Hepatocyte (in vitro differentiated cells): ENCODE measurements around the gene RBM19. TPM values are rescaled to one million over a fixed set of nuclear protein-coding genes. Genes with fewer than 3 reads are reported as not detected.

ENCODE experiments used
- DNase-seq: peaks from one replicate; pipeline ENCODE4 v3.0.0-alpha.2; 2016; ENCODE audit warnings: low spot score
- H2AFZ ChIP-seq: fragments of 200-600 bp; sonication (generic); 2 replicates; pipeline ENCODE4 v1.6.0; 2016; ENCODE audit warnings: antibody characterized with exemption, mild to moderate bottlenecking
- H3K27ac ChIP-seq: fragments of 200-600 bp; sonication (generic); 2 replicates; pipeline ENCODE4 v1.5.1; 2016; ENCODE audit warnings: mild to moderate bottlenecking
- H3K27me3 ChIP-seq: fragments of 200-600 bp; sonication (generic); 2 replicates; pipeline ENCODE4 v1.6.1; 2016
- H3K36me3 ChIP-seq: fragments of 200-600 bp; sonication (generic); replicated peaks from 2 replicates; pipeline ENCODE4 v1.5.1; 2016; ENCODE audit warnings: low read depth; ENCODE audit not compliant: insufficient read depth
- H3K4me1 ChIP-seq: fragments of 200-600 bp; sonication (generic); 2 replicates; pipeline ENCODE4 v1.5.1; 2016; ENCODE audit warnings: mild to moderate bottlenecking, moderate library complexity; ENCODE audit not compliant: insufficient read depth
- H3K4me2 ChIP-seq: fragments of 200-600 bp; sonication (generic); 2 replicates; pipeline ENCODE4 v1.6.0; 2016
- H3K4me3 ChIP-seq: fragments of 200-600 bp; sonication (generic); 2 replicates; pipeline ENCODE4 v1.5.1; 2016; ENCODE audit warnings: mild to moderate bottlenecking
- H3K79me2 ChIP-seq: fragments of 200-600 bp; sonication (generic); 2 replicates; pipeline ENCODE4 v1.6.0; 2017; ENCODE audit warnings: mild to moderate bottlenecking
- H3K9me2 ChIP-seq: fragments of 200-600 bp; sonication (generic); replicated peaks from 2 replicates; pipeline ENCODE4 v1.6.0; 2017; ENCODE audit warnings: mild to moderate bottlenecking; ENCODE audit not compliant: insufficient read depth
- H3K9me3 ChIP-seq: fragments of 200-600 bp; sonication (generic); 2 replicates; pipeline ENCODE4 v1.5.1; 2016; ENCODE audit warnings: low read depth, mild to moderate bottlenecking
- H4K20me1 ChIP-seq: fragments of 200-600 bp; sonication (generic); 2 replicates; pipeline ENCODE4 v1.6.0; 2016; ENCODE audit warnings: mild to moderate bottlenecking; ENCODE audit not compliant: insufficient read depth, poor library complexity, severe bottlenecking
- EZH2 ChIP-seq: fragments of 200-600 bp; sonication (generic); IDR thresholded peaks from 2 replicates; pipeline ENCODE4 v1.6.1; 2016; ENCODE audit warnings: antibody characterized with exemption, mild to moderate bottlenecking, borderline replicate concordance
- EZH2phosphoT487 ChIP-seq: fragments of 200-600 bp; sonication (generic); IDR thresholded peaks from one replicate; pipeline ENCODE4 v1.6.1; 2018; ENCODE audit warnings: antibody characterized with exemption, mild to moderate bottlenecking, low read depth, moderate library complexity; ENCODE audit not compliant: unreplicated experiment, severe bottlenecking
- WGBS: methylation state at CpG from one replicate; pipeline ENCODE4 v1.1.6; 2016; ENCODE audit warnings: low lambda C conversion rate; ENCODE audit errors: missing lambda C conversion rate; 5-methylcytosine and 5-hydroxymethylcytosine counted together
- polyA plus RNA-seq: library from polyadenylated mRNA; unstranded; fragments of >200 nt; fragmentation: Nextera tagmentation; extraction: Ambion mirVana; gene quantifications from 2 replicates; pipeline ENCODE4 v1.2.1, GENCODE V29; 2016
- total RNA-seq: library from RNA; depleted of rRNA; stranded (reverse); fragments of >200 nt; gene quantifications from 2 replicates; pipeline ENCODE4 v1.2.3, GENCODE V29; 2014
- TF ChIP-seq, protein P1 (sequence below): fragments of 200-600 bp; sonication (generic); IDR thresholded peaks from 2 replicates; pipeline ENCODE4 v1.5.1; 2016; ENCODE audit warnings: antibody characterized with exemption, mild to moderate bottlenecking; ENCODE audit not compliant: poor library complexity

The RBM19 gene
- total and polyA plus RNA-seq, 2 experiments from 2014 or later, result 14.5 to 16.8 TPM

DNA sequence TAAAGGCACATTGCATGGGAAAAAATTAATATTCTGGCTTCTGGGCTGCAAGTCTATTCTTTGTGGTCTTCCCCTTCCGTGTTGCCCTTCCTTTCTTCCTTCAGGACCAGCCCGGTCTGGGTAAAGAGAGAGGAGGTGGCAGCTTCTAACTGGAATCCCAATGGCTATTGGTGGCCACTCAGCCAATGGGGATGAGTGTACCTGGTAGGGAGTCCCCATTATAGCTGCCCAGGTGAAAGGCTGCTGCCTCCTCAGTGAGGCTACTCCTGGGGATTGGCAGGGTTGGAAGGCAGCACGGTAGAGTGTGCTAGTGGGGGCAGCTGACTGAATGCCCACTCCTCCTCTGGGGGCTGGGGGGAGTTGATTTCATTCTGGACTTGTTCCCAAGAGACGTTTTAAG lies 112.6 kb downstream of the RBM19 start:
- Histone ChIP-seq H3K4me2 (no peak overlapping the region), H2AFZ (no peak overlapping the region), H3K9me3 (no peaks in the 10 kb centered on the region), H4K20me1 (no peaks in the 10 kb centered on the region), H3K4me1 (no peaks in the 10 kb centered on the region), H3K27me3 (no peaks in the 10 kb centered on the region), H3K27ac (no peak overlapping the region), H3K9me2 (no peaks in the 10 kb centered on the region), H3K36me3 (no peaks in the 10 kb centered on the region), H3K4me3 (no peak overlapping the region), H3K79me2 (no peaks in the 10 kb centered on the region)
- TF ChIP-seq, protein P1, sequence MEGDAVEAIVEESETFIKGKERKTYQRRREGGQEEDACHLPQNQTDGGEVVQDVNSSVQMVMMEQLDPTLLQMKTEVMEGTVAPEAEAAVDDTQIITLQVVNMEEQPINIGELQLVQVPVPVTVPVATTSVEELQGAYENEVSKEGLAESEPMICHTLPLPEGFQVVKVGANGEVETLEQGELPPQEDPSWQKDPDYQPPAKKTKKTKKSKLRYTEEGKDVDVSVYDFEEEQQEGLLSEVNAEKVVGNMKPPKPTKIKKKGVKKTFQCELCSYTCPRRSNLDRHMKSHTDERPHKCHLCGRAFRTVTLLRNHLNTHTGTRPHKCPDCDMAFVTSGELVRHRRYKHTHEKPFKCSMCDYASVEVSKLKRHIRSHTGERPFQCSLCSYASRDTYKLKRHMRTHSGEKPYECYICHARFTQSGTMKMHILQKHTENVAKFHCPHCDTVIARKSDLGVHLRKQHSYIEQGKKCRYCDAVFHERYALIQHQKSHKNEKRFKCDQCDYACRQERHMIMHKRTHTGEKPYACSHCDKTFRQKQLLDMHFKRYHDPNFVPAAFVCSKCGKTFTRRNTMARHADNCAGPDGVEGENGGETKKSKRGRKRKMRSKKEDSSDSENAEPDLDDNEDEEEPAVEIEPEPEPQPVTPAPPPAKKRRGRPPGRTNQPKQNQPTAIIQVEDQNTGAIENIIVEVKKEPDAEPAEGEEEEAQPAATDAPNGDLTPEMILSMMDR, result no peak
- TF ChIP-seq EZH2 (no peak), EZH2phosphoT487 (no peak)
- WGBS, result 75% methylated on average over 4 of the region's 4 CpGs
- DNase-seq, result no peak

DNA sequence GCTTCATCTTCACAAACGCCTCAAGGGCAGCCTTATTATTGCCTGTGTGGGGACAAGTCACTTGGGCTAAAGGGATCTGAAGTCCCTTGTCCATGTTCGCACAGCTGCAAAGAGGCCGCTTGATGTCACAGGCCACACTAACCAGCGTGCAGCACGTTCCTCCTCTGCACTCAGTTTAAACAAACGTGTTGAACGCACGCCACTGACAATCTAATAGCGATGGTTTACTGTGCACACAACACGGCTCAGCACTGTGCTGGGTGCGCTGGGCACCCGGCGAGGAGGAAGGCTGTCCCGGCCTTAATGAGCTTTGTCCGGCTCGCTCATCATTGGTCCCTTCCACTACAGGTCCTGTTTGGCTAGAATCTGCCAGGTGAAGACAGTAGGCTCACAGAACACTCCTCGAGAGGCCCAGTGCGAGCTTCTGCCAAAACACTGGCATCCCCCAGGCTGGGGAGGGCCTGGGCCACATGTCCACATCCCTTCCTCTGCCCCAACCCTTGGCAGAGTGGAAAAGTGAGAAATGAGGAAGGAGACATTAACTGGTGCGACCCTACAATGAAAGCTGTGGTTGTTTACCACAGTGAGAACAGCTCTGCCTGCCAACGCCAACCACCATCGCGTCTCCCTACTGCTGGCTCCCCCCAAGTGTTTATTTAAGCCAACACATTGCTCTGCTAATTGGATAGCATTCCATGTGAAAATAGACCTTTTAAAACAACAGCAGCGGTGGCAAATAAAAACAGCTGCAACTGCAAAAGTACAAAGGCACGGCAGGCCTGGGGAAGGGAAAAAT lies 113.2 kb downstream of the RBM19 start:
- H3K4me1 ChIP-seq, result no peaks in the 10 kb centered on the region
- TF ChIP-seq, protein P1, result no peak
- no peak for TF ChIP-seq EZH2
- no peak for TF ChIP-seq EZH2phosphoT487
- no peak for DNase-seq
- H3K27ac ChIP-seq, result no peak overlapping the region
- H3K9me3 ChIP-seq, result no peaks in the 10 kb centered on the region
- no peak overlapping the region for H3K4me2 ChIP-seq
- no peak overlapping the region for H3K4me3 ChIP-seq
- H4K20me1 ChIP-seq, result no peaks in the 10 kb centered on the region
- H3K27me3 ChIP-seq, result no peaks in the 10 kb centered on the region
- no peaks in the 10 kb centered on the region for H3K9me2 ChIP-seq
- no peaks in the 10 kb centered on the region for H3K79me2 ChIP-seq
- WGBS, result 86% methylated on average over 24 of the region's 24 CpGs
- no peak overlapping the region for H2AFZ ChIP-seq
- no peaks in the 10 kb centered on the region for H3K36me3 ChIP-seq

GRCh38 chr12:113852264-113852663 lies 113.9 kb downstream of the RBM19 start:
- TF ChIP-seq, protein P1, result no peak
- TF ChIP-seq EZH2phosphoT487, result no peak
- no peak for TF ChIP-seq EZH2
- no peaks in the 10 kb centered on the region for H3K4me1 ChIP-seq
- no peaks in the 10 kb centered on the region for H3K79me2 ChIP-seq
- no peak overlapping the region for H3K4me2 ChIP-seq
- no peak for DNase-seq
- no peaks in the 10 kb centered on the region for H3K27me3 ChIP-seq
- H3K27ac ChIP-seq, result no peak overlapping the region
- H3K36me3 ChIP-seq, result no peaks in the 10 kb centered on the region
- H2AFZ ChIP-seq, result no peak overlapping the region
- H3K9me3 ChIP-seq, result no peaks in the 10 kb centered on the region
- no peaks in the 10 kb centered on the region for H4K20me1 ChIP-seq
- H3K4me3 ChIP-seq, result no peak overlapping the region
- no peaks in the 10 kb centered on the region for H3K9me2 ChIP-seq
- 90% methylated on average over 5 of the region's 5 CpGs for WGBS
